H7 (cell line): ENCODE measurements around the gene STAMBP. TPM values are rescaled to one million over a fixed set of nuclear protein-coding genes. Genes with fewer than 3 reads are reported as not detected.
"Not testable (repeated sequence)": the region's sequence is repeated elsewhere in the genome, so short reads cannot be mapped to it uniquely, and the experiment has no call there.

ENCODE experiments used
- DNase-seq: peaks from one replicate; pipeline ENCODE4 v3.0.0; 2012
- H3K27me3 ChIP-seq: 2 replicates; pipeline ENCODE4 v1.6.0; 2011; ENCODE audit warnings: mild to moderate bottlenecking, low read length; ENCODE audit not compliant: control insufficient read depth, insufficient read depth
- H3K36me3 ChIP-seq: replicated peaks from 2 replicates; pipeline ENCODE4 v1.5.1; 2011; ENCODE audit warnings: low read length; ENCODE audit not compliant: control insufficient read depth, insufficient read depth
- H3K4me3 ChIP-seq: 2 replicates; pipeline ENCODE4 v1.5.1; 2011; ENCODE audit warnings: low read depth, mild to moderate bottlenecking, control low read depth, low read length, moderate library complexity; ENCODE audit not compliant: insufficient read depth
- total RNA-seq: library from RNA; depleted of rRNA; stranded (reverse); fragments of >200 nt; shearing (Covaris generic); gene quantifications from 2 replicates; pipeline ENCODE4 v1.2.3, GENCODE V29; 2014; rRNA removed

STAMBP gene
- total RNA-seq = 45.4 and 46.3 TPM in 2 replicates

DNA sequence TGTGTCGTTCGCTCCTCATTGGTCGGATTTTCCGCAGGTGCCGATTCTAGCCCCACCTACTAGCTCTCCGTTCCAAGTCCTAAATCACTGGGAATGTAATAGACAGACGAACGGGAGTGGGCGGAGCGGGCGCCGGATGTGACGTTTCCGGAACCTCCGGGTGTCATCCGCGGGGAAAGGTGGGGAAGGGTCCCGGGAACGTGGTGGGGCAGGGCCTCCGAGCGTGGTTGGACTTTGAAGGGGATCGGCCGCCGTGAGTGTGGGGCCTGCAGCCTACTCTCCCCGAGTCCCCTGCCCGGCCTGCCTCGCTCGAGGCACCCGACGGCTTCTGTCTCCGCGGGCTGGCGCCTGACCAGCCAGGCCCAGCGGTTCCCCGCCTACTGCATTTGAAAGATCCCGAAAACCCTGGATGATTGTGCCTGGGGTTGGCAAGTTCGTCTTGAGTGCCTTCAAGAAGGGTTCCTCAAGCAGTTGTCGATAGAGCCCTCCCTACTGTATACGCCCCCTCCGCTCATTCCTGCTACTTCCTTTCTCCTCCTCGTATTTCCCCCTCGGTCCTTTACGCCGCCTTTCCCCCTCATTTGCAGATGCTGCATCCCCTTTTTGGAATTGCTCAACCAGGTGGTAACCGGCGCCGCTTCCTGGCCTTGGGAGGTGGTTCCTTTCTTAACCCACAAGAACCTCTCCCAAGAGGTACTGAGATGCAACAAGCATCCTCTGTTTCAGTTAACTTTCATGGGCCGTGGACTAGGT lies at the start of gene STAMBP:
TSS of gene STAMBP (plus strand) at position 144 of the 753 bp plus-strand sequence. CDS start 1,896 bp downstream, outside the sequence.
- Histone ChIP-seq H3K36me3 (peaks cover 10% of the 10 kb centered on the region), H3K27me3 (no peaks in the 10 kb centered on the region), H3K4me3 (peak within 1 kb of the TSS; percentile 83)
- DNase-seq = peak; percentile 93

DNA sequence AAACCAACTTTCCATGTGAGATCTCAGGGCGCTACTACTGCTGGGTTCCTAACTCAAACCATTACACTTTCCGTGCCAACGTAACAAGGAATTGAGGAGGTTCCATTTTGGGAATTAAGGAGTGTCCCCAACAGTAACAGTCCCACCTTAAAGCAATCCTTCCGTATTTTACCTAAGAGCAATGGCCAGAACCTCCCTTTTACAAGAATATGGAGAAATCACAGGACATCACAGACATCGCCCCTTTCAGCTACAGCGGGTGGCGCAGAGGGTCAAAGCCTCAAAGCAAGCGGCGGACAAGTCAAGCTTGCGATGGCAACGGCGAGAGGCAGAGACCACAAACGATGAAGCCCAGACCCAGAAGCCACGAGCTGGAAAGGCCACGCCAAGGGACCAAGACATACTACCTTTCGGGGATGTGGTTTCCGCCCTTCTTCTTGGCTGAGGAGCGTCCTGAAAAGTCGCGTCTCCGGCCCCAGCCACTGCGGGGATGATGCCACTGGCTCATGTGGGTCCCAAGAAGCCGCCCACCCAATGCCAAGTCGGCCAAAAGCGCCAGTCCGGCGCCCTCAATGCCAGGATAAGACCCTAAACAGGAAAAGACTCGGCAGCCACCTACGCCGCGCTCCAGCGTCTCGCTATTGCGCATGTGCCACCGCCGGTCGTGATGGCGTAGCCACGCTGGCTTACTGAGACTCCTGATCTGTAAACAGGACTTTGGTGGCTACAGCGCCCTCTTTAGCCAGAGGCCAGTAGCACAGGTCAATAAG lies 49.1 kb upstream of the STAMBP start, which contains the start of gene DUSP11:
TSS of gene DUSP11 (minus strand) at position 637 of the 770 bp plus-strand sequence. CDS start at position 508, 129 bp downstream.
- H3K36me3 ChIP-seq = peaks cover 6% of the 10 kb centered on the region
- peak; percentile 91 for DNase-seq

DNA sequence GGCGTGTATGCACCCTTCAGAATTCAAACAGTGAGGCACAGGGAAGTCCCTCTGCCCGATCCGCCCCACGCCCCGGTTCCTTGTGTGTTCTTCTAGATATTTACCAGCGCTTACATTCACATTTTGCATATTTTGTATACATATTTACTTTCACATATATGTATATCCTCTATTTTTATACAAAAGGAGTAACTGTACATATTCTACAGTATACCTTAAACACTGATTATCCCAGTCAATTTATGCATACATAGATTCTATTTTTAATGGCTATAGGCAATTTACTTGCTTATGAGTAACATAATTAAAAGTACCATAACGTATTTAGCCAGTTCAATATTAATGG lies 48.6 kb upstream of the STAMBP start:
- DNase-seq = no peak
- Histone ChIP-seq H3K4me3 (no peak overlapping the region; the same call in none of the 2 replicates), H3K36me3 (peaks cover 6% of the 10 kb centered on the region), H3K27me3 (no peaks in the 10 kb centered on the region)

More for the DNA sequence above, 49.1 kb upstream of the STAMBP start, which contains the start of gene DUSP11:
- H3K27me3 ChIP-seq = no peaks in the 10 kb centered on the region
- H3K4me3 ChIP-seq = peak within 1 kb of the TSS; percentile 97

DNA sequence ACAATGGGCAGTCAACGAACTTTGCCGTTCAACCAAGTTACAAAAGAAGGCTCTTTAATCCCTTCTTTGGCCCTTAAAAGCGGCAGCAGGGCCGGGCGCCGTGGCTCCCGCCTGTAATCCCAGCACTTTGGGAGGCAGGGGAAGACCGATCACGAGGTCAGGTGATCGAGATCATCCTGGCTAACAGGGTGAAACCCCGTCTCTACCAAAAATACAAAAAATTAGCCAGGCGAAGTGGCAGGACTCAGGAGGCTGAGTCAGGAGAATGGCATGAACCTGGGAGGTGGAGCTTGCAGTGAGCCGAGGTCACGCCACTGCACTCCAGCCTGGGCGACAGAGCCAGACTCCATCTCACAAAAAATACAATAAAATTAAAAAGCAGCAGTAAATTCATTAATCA lies 45.4 kb upstream of the STAMBP start:
- not testable (repeated sequence) for H3K4me3 ChIP-seq, H3K27me3 ChIP-seq, H3K36me3 ChIP-seq, DNase-seq

DNA sequence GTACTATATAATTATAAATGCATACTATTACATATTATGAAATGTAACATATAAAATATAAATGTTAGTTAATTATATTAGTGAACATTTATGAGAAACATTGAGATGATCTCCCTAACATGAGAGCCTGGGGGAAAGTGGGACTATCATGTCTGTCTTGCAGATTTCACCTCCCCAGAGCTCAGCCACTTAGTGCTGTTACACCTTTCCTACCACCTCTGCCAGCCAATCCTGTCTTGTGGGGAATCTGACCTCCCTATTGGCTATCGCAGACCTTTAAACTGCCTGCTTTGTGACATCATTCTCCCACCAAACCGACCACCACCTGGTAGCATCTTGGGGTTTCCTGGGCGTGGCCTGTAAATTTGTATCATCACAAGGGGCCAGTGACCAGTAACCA lies 44.9 kb upstream of the STAMBP start, which contains the start of gene C2orf78:
TSS of gene C2orf78 (plus strand) at position 301 of the 400 bp plus-strand sequence. CDS start 127 bp downstream, outside the sequence.
- not testable (repeated sequence) for DNase-seq, H3K4me3 ChIP-seq, H3K27me3 ChIP-seq, H3K36me3 ChIP-seq

DNA sequence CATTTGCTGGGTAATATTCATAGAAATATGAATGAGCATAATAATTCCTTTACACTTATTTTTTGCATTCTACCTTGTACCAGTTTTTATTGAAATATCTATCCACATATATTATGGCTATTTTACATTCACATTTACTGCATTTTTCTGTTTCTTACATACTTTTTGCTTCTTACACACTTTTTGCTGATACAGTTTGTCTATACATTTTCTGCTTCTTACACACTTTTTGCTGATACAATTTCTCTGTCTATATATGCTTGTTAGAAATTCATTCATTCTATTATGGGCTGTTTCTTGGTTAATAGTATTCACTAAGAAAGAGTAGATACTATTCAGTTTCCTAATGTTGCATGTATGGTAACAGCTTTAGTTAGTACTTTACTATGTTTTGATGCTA lies 16.9 kb upstream of the STAMBP start:
- no peaks in the 10 kb centered on the region; the same call in 1 of the 2 replicates for H3K27me3 ChIP-seq
- H3K36me3 ChIP-seq = no peaks in the 10 kb centered on the region
- no peak overlapping the region for H3K4me3 ChIP-seq
- DNase-seq = no peak

DNA sequence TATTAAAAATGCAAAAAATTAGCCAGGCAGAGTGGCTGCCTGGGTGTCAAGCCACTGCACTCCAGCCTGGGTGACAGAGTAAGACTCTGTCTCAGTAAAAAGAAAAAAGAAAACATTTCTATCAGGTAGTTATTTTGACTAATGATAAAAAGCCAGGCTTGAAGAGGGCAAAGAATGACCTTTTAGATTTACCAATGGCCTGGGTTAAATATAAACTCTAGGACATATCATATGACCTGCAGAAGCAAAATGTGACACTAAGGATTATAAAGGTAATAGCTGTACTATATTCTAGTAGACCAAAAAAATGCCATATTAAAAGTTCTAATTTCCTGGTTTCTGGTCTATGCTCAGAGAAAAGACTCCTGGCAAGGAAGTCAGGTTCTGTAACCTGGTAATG lies 16.1 kb upstream of the STAMBP start:
- Histone ChIP-seq H3K36me3 (no peaks in the 10 kb centered on the region), H3K4me3 (no peak overlapping the region), H3K27me3 (no peaks in the 10 kb centered on the region; the same call in 1 of the 2 replicates)
- DNase-seq = no peak

DNA sequence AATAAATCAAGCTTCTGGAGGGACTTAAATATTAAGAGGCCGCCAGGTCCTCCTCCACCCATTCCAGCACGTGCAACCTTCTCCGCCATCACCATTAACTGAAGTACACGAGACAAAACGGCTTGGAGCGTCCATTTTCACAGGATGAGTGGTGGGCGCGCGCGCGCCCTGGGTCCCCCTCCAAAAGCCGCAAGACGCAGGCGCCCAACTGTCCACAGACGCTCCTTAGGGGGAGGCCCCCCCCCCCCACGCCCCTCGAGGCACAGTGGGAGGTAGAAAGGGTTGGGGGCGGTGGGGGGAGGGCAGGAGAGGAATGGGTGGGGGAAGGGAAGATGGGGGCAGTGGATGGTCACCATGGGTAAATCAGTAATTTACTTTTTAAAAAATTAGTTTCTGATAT lies 10.5 kb upstream of the STAMBP start:
- no peaks in the 10 kb centered on the region; the same call in 1 of the 2 replicates for H3K27me3 ChIP-seq
- no peak overlapping the region for H3K4me3 ChIP-seq
- no peaks in the 10 kb centered on the region for H3K36me3 ChIP-seq
- DNase-seq = no peak

DNA sequence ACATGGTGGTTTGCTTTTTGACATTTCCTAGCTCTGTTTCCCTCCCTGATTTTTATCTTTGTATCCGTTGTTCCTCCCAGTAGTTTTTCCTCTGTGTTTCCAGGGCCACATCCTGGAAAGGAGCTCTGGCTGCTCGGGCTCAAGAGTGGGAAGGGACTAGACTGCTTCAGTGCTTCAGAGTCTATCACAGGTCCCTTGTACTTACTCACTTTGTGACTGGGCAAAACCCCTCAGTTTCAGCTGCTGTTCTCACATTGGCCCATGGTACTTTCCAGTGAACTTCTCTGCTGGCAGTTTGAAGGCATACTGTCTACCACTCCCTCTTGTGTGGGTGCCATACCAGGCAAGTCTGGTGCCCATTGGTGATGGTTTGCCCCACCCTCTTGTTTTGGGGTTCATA lies 7.5 kb upstream of the STAMBP start:
- Histone ChIP-seq H3K36me3 (no peaks in the 10 kb centered on the region), H3K27me3 (no peaks in the 10 kb centered on the region), H3K4me3 (no peak overlapping the region)
- DNase-seq = no peak

DNA sequence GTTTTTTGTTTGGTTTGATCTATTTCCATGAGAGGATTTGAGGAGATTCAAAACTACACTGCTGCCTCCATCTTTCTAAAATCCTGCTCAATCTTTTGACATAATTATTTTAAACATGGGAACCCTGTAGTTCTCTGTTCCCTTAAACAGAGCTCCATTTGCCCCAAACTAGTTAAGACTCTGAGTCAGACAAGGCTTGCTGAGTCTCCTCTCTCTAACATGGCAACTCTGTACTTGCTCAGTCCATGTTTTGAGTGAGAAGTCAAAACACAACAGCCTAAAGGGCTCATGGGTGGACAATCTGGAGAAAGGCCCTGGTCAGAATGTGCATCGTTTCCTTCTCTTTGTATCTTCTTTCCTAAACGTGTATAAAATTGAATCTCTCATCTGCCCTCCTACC lies 7.1 kb upstream of the STAMBP start:
- no peaks in the 10 kb centered on the region for H3K27me3 ChIP-seq
- no peak overlapping the region for H3K4me3 ChIP-seq
- DNase-seq = no peak
- no peaks in the 10 kb centered on the region for H3K36me3 ChIP-seq

DNA sequence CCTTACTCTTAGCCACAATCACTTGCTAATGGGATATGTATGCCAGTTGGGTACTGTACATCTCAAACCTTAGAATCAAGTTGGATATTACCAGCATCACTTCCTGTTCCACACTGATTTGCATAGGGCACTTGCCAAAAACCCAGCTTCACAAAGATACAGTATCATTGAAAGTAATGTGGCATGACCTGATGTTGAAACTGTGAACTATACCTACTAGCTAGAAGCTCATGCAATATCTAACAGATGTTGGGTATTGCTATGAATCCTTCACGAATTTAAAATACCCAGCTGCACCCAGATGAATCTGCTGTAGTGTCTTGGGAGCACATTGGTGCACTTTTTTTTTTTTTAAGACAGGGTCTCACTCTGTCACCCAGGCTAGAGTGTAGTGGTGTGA lies 6.5 kb upstream of the STAMBP start:
- Histone ChIP-seq H3K4me3 (no peak overlapping the region), H3K36me3 (no peaks in the 10 kb centered on the region), H3K27me3 (no peaks in the 10 kb centered on the region)
- DNase-seq = no peak

DNA sequence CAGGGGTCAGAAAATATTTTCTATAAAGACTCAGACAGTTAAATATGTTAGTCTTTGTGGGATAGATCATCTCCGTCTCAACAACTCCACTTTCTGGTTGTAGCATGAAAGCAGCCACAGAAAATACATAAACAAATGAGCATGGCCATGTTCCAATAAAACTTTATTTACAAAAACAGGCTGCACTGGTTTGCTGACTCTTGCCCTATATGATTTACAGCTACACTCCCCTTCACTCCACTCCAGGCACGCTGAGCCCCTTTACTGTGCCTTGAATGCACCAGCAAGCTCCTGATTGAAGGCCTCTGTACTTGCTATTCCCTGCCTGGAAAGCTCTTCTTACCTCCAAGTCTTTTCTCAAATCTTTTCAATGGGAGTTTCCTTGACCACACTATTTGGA lies 5.8 kb upstream of the STAMBP start:
- no peak overlapping the region for H3K4me3 ChIP-seq
- no peak for DNase-seq
- no peaks in the 10 kb centered on the region for H3K36me3 ChIP-seq
- H3K27me3 ChIP-seq = no peaks in the 10 kb centered on the region

DNA sequence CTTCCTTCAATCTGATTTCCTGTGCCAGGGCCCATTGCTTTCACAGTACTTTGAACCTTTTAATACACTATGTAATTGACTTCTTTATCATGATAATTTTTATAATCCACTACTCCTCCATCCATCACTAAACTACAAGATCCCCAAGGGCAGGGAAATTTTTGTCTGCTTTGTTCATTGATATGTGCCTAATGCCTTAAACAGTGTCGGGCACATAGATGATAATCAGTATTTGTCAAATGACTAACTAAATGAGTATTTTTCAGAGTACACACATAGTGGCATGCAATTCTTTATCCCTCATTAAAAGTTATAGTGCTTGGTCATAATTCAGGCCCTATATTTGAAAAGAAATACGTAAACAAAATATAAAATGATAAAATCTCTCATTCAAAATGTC lies 5.3 kb upstream of the STAMBP start:
- Histone ChIP-seq H3K4me3 (no peak overlapping the region), H3K27me3 (no peaks in the 10 kb centered on the region), H3K36me3 (no peaks in the 10 kb centered on the region)
- no peak for DNase-seq

DNA sequence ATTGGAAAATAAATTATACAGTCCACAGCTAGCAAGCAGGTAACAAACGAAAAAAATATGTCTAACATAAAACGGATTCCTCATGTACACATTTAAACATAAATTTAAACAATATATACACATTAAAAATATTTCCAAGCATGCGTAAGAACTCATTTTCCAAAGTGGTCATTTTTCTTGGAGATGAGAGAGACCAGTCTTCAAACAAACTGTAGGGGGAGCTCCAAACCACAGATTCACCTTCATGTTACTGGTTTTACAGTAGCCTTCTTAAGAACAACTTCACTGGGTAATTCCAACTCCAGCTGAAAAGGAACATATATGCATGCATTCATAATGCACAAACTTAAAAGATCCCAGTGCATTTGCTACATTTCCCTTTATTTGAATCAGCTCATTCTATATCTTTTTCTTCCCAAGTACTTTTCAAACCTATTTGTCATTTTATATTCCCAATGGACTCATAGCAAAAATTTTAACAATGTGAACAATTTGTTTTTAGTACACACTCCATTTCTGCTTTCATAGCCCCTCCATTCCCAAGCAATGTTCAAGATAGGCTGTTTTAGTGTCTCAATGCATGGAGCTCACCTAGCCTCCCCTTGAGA lies 4.7 kb upstream of the STAMBP start:
- no peaks in the 10 kb centered on the region for H3K36me3 ChIP-seq
- H3K27me3 ChIP-seq = no peaks in the 10 kb centered on the region
- no peak overlapping the region for H3K4me3 ChIP-seq
- peak; percentile 36 for DNase-seq
